GM10266 (cell line): Measurements from ENCODE around the gene PDE6B.
A peak's percentile ranks its signal among the peaks of the same experiment; 100 is the strongest.

Source experiments
- DNase-seq: peaks from one replicate; pipeline ENCODE4 v3.0.0; 2012; ENCODE audit errors: extremely low spot score
- TF ChIP-seq, protein P1 (sequence below): IDR thresholded peaks from 2 replicates; pipeline ENCODE4 v1.5.1; 2012; ENCODE audit warnings: mild to moderate bottlenecking, low read depth; ENCODE audit not compliant: control insufficient read depth, insufficient read depth; ENCODE audit errors: missing control alignments

PDE6B gene

DNA sequence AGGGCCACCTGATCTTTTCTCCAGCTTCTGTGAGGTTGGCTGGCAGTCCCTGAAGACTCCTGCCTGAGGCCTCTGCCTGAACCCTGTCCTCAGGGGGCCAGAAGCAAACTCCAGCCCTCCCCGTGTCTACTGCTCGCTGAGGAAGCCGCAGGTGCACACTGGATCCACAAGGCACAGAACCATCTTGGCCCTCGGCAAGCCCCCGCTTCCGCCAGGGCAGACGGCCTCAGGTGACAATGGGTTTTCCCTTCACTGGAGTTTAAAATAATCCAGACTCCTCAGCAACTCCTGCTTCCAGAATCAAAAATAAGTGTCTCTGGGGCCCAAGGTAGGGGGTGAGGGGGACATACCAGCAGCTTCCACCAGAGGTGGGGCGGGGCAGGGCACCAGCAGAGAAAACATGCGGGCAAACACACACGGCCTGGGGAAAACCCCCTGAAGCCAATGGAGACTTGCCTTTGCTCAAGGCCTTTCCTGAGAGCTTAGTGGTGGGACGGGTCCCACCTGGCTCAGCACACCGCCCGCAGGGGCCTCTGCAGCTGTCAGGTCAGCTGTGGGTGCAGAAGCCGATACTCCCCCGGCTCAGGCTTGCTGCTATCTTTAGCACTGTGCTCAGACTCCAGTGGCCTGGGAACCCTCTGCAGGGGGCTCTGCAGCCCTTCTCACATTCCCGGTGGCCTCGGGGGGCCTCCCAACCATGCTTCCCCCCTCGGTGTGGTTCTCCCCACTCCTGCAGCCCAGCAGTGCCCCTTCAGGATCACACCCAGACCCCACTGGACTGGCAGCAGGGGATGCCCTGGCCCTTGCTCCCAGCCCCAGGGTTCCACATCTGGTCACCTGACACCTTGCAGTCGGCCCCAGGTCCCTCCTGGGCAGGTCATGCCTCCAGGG lies 50.9 kb downstream of the PDE6B start:
- TF ChIP-seq, protein P1, sequence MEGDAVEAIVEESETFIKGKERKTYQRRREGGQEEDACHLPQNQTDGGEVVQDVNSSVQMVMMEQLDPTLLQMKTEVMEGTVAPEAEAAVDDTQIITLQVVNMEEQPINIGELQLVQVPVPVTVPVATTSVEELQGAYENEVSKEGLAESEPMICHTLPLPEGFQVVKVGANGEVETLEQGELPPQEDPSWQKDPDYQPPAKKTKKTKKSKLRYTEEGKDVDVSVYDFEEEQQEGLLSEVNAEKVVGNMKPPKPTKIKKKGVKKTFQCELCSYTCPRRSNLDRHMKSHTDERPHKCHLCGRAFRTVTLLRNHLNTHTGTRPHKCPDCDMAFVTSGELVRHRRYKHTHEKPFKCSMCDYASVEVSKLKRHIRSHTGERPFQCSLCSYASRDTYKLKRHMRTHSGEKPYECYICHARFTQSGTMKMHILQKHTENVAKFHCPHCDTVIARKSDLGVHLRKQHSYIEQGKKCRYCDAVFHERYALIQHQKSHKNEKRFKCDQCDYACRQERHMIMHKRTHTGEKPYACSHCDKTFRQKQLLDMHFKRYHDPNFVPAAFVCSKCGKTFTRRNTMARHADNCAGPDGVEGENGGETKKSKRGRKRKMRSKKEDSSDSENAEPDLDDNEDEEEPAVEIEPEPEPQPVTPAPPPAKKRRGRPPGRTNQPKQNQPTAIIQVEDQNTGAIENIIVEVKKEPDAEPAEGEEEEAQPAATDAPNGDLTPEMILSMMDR: no peak
- peak; percentile 83 for DNase-seq

DNA sequence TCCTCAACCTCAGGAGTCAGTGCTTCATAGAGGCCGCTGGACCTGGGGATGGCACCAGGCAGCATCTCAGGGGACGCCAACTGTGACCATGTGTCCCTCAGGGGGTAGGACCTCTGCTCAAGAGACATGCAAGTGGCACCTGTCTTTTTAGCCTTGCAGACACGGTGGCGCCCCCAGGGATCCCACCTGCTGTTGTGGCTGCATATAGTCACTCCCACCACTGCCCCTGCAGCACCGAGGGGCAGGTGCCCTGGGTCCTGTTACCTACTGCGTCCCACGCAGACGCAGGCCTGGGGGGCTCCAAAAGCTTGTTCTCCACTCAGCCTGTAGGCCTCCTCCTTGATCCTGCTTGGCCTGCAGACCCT lies 51.5 kb downstream of the PDE6B start:
- DNase-seq: no peak
- TF ChIP-seq, protein P1: no peak

DNA sequence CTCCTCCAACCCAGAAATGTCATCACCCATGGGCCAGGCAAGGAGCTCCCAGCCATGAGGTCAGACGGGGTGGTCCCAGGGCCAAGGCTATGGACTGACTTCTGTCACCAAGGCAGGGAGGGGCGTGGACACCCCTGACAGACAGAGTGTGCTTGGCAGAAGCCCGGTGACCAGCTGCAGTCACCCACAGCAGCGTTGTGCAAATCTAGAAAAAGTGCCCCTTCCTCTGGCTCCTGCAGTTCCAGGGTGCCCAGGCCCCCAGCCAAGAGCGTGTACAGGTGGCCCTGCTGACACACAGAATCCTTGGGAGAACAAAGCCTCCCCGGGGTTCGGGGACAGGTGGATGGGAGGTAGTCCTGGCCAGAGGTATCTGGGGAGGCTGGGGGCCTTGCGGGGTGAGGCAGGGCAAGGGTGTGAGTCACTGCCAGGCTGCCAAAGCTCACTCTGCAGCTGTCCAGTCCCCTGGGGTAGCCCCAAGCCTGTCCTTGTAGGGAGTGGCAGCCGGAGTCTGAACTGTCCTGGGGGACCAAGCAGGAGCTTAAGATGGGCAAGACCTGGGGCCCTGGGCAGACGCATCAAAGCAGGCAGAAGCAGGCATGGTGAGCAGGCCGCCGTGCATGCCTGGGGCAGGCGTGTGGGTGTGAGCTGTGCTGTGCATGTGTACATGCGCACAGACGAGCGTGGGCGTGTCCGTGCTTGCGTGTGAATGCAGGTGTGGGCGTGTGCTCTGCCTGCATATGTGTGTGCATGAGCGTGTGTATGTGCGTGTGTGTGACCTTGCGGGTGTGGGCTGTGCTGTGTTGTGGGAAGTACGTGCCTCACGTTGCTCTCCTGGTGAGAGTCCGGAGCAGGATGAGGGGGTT lies 52.3 kb downstream of the PDE6B start:
- TF ChIP-seq, protein P1: no peak
- DNase-seq: no peak

DNA sequence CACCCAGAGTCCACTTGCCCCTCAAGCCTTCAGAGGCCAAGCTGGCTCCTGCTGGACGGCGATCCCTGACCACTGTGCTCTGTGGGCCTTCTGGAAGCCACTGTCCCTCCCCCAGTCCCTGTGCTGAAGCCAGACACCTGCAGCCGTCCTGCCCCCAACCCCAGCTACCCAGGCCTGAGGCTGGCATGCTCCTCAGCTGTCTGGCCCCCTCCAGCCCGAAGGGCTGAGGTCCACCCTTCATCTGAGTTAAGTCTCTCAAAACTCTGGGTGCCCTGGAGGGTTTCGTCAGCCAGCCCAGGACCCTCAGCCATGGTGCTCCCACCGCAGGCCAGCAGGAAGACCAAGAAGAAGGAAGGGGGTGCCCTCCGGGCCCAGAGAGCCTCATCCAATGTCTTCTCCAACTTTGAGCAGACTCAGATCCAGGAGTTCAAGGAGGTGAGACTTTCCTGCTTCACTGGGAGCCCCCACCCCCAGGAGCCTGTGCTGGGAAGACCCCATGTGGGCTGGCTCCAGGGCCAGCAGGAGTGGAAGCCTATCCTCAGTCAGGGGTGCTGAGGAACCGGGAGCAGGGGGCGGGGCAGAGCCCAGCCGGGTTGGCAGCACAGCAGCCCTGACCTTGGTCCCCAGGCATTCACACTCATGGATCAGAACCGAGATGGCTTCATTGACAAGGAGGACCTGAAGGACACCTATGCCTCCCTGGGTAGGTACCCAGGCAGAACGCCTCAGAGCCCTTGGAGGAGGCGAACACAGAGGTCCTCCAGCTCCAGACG lies 53.1 kb downstream of the PDE6B start:
- DNase-seq: no peak
- TF ChIP-seq, protein P1: no peak

DNA sequence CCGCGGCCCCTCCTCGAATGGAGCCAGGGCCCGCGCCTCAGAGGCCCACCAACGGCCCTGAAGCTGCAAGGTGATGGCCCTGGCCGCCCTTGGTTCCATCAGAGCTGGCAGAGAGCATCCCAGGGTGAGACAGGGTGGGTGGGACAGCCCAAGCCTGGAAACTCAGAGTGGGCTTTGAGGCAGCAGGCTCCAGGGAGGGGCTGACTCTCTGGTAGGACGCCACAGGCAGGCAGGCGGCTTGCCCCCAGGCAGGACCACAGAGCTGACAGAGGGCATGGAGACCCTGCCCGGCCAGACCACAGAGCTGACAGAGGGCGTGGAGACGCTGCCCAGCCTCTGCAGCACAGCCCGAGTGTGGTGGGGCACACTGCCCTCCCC lies 53.7 kb downstream of the PDE6B start:
- TF ChIP-seq, protein P1: no peak
- DNase-seq: no peak

DNA sequence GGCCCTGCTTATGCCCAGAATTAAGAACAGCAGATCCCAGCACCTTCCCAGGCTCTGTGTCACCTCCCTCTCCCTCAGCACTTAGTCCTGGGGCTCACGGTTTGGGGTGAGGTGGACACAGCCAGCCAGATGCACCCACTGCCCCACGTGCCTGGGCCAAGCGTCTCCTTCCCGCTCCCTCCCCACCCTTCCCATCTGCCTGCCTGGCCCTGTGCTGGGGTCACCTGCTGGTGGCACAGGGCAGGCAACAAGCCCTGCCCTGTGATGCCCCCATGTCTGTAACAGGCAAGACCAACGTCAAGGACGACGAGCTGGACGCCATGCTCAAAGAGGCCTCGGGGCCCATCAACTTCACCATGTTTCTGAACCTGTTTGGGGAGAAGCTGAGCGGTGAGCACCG lies 54.3 kb downstream of the PDE6B start:
- TF ChIP-seq, protein P1: no peak
- no peak for DNase-seq
